Stimulated activated CD8-positive, alpha-beta memory T cell treated with anti-CD3 and anti-CD28 coated beads, Interleukin-12 subunit alpha, Interleukin-12 subunit beta, amount 100 ng/mL, for 1 hour (primary cell): ENCODE results near the gene LAMB4.

Experiments used
- DNase-seq: peaks from one replicate; pipeline ENCODE4 v3.0.0-alpha.2; 2020; ENCODE audit warnings: low read depth

Gene LAMB4

DNA sequence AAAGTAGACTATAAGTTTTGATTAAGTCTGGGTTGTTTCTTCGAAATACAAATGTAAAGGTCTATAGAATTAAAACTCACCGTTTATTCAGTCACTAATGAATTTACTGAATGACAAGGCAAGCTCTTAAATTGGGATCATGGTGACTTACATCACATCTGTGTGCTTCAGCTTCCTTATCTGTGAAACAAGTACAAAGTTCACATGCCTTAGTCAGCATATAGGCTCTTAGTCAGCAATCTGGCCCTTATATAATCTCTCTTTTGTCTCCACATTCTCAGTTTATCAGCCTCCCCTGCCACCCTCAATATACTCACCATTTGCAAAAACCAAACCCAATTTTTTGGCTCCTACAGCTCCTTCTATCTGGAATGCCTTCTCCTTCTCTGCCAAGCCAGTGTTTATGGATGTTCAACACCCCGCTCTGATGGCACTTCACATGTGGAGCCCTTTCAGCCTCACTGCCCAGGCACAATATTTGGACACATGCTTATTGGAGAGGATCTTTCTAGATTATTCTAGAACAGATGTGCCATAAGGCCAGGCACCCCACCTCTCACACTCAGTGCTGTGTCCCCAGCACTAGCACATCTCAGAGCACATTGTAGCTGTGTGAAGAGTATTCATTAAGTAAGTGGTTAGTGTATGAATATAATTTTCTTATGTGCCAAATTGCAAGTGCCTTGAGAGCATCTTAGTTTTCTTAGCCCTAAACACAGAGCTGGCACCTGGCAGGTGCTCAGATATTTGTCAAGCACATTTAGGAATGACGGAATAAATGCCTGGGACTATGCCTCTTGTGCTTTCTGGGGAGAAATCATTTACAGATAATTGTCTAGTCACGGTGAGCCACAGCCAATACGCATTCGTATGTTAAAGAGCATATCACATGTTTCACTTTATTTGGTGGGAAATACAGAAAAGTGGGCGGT, 117.4 kb downstream of the LAMB4 start:
- no peak for DNase-seq

DNA sequence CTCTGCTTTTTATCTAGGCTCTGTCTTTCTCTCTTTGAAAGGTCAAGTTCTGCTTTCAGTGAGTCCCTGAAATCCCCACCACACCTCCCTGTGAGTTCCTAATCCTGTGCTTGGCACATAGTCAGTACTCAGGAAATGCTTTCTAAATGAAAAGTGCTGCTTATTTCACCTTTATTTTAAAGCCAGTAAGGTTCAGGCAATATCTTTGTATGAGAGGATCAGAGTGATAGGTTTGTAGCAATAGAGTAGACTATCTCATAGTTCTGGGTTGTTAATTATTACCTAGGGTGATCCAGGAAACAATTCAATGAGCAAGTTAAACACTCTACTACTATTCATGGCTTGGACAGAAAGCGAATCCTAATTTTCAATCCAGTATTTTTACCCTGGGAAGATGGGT, 119.8 kb downstream of the LAMB4 start:
- DNase-seq: no peak

DNA sequence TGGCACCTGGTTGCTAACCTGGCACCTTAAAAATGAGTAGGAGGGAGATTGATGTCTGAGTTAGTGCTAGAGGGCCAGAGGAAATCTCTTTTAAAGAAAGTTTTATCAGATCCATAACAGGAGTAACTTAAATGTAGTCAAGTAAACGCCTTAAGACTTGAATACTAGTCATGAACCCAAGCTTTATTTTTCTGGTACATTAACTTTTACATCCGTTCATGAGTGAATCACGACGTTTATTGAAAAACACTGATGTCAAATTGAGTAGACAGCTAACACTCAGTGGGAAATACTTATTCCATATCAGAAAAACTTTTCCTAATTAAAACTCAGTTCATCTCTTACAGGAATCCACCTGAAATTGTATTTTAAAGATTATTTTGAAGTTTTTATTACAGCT, 120.3 kb downstream of the LAMB4 start:
- no peak for DNase-seq

DNA sequence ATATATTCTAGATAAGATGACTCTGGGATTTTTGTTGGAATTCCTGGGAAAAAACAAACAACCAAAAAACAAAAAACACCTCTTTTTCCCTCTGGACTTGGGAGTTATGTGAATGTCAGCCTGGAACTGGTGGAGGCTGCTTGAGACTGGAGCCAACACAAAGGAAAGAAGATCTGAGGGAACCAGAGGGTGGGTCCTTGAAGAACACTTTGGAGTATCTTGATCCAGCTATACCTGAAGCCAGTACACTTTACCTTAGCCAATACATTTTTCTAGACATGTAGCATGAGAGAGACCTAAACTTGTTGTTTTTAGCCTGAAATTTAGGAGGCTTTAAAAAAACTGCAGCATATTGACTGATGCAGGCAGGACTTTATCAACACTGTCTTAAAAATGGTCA, 121.3 kb downstream of the LAMB4 start:
- DNase-seq: no peak

DNA sequence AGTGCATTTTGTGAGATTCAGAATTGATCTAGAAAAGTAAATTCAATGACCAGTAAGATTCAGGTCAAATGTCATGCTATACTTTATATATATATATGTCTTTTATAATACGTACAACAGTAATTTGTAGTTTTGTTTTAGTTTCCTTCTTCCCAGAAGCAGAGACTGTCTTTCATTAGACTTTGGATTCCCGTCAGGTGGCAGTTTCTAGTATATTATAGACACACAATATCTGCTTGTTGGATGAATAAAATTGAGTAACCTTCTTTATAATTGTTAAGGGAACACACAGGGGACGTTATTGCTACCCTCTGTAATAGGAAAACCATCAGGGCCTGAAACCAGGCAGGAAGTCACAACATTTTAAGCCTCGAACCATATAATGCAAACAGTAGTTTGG, 121.9 kb downstream of the LAMB4 start:
- no peak for DNase-seq

DNA sequence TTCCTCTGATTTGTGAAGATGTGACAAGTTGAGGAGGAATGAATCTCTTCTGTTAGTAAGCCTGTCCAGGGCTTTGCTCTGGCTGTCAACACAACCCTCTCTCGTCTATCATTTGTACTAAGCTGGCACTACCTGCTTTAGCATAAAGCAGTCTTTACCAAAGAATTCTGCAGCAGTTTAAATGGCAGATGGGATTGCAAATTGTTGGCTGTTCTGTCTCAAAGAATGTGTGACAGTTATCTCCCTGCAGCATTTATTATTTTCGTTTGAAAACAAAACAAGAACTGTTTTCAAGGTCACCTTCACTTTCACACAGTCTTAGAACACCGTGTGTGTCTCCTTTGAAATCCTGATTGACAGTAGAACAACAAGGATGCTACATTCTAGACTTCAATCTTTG, 122.4 kb downstream of the LAMB4 start:
- DNase-seq: no peak

DNA sequence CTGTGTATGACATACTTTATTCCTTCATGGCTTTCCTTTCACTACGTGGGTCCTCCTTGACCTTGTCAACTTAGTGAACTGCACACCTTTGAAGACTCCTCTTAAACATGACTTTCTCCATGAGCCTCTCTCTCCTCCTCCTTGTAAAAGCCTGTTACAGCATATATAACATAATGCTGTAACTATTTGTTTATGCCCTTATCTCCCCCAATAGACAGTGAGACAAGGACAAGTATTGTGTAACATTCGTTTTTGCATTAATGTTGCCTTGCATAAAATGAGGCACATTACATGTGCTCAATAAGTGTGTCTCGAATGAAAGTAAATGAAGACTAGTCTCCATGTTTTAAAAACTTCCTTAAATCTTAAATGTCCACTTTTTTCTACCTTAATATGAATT, 122.9 kb downstream of the LAMB4 start:
- no peak for DNase-seq

DNA sequence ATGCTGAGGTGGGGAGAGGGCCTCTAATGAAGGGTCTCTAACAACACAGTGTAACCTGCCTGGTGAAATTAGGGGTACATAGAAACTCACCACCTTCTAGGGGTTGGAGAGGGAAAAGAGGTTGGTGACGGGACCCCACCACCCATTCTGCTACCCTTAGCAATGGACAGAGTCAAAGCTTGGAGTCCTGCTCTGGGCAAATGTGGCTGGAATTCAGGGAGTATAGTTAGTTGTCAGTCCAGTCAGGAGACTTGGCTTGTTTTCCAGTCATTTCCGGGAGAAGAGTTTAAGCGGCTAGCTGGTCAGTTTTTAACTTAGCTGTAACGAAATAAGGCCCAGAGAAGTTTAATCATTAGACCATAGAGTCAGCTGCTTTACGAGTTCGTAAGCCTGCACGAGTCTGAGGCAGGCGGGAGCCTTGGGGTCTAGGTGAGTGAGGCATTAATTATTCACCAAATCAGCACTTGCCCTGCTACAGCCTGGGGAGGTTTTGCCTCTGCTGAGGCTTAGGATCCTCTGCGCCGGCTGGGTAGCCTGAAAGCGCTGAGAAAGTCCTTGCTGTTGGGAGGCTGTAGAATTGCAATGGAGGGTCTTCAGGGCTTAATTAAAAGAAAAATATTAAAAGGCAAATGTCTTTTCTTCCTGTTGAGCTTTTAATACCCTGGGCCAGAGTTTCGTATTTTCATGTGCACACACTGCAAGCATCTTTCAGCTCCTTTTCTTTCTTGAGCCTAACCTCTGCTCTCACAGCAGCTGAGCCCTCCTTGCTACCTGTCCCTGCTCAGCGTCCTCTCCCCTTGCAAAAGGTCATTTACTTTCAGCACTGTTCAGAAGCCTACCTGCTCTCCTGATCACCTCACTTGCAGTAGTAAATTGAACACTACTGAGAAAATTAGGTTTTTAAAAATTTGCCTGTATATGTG, 125.7 kb downstream of the LAMB4 start:
- no peak for DNase-seq

DNA sequence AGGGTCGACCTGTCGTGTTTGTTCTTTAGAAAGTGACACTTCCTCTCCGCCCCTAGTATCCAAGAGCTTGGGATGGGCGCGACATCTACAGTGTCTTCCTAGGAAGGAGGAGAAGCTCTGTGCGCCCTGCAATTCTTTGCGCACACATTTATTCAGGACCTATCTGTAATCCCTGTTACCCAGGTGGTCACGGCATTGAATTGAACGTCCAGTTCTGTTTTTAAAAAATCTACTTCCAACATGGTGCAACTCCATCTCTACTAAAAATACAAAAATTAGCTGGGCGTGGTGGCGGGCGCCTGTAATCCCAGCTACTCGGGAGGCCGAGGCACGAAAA, 126.6 kb downstream of the LAMB4 start:
- no peak for DNase-seq

DNA sequence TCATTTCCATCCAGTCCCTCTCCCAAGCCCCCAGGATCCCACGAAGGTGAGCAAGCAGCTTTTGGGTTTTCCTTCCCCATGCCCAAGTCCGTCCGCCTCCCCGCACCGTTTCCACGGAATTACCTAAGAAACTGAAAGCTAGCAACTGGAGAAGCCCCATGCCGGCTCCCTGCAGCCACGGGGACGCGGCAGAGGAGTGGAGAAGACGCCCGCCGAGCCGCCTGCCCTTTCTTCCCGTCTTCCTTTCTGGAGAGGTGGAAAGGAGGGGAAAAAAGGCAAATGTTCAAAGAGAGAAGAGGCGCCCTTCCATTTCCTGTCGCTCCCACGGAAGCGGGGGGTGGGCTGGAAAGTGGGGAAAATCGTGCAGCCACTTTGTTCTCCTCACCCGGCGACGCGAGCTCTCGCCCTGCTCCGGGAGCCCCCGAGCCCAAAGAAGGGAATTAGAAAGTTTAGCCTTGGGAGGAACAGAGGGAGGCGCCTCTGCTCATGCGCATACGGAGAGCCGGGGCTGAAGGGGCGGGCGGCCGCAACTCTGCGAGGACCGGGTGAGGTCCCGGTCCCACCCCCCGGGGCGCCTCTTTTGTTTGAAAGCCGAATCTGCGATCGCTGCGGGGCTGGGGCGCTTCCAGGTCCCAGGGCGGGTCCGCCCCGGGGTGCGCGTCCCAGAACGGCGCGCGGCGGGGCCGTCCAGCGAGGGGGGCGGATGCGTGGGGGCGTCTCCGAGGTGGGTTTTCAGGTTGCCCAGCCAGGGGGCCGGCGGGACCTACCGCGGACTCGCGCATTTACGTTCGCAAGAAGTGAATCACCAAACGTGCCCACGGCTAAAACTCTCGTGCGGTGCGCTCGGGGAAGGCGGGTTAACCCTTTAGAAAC, 127.2 kb downstream of the LAMB4 start, which contains the start of gene LAMB1:
LAMB1 (minus strand) TSS at position 436 of the 873 bp plus-strand sequence; CDS start at position 160, 276 bp downstream.
- DNase-seq: no peak

DNA sequence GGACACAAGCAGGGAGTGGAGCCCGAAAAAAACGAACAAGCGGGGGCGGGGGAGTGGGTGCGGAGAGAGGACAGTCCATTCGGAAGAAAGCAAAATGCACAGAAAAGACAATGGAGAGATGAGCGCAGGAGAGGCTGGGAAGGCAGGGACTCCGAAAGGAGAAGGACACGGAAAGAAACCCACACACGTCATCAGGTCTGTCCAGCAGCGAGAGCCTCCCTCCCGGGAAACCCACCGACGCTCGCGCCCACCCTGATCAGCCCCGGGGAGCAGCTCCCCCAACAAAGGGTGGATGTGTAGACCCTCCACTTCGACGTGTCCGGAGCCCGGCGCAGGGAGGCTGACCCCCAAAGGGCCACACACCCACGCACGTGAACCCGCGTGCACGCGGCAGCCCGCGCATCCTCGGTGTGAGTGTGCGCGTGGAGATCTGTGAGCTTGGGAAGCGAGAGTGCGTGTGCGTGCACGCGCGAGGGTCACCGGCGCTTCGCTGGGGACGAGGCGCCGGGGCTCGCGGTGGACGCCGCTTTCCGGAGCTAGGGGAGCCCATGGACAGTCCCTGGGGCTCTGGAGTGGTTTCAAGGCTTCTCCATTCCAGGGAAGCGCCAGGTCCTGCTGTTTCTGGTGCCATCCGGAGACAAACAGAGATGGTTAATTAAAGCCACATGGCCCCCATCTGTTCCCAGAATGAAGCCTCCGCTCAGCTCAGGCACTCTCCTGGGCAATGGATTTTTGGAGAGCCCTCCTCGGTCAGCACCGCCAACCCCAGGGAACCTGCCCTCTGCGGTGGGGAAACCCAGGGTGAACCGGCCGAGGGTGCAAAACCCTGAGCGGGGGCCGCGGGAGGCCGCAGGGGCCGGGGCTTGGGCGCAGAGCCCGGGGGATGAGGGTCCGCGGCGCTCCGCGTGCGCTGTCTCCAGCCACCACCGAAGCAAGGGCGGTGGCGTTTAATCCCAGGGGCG, 128.1 kb downstream of the LAMB4 start:
- DNase-seq: no peak

DNA sequence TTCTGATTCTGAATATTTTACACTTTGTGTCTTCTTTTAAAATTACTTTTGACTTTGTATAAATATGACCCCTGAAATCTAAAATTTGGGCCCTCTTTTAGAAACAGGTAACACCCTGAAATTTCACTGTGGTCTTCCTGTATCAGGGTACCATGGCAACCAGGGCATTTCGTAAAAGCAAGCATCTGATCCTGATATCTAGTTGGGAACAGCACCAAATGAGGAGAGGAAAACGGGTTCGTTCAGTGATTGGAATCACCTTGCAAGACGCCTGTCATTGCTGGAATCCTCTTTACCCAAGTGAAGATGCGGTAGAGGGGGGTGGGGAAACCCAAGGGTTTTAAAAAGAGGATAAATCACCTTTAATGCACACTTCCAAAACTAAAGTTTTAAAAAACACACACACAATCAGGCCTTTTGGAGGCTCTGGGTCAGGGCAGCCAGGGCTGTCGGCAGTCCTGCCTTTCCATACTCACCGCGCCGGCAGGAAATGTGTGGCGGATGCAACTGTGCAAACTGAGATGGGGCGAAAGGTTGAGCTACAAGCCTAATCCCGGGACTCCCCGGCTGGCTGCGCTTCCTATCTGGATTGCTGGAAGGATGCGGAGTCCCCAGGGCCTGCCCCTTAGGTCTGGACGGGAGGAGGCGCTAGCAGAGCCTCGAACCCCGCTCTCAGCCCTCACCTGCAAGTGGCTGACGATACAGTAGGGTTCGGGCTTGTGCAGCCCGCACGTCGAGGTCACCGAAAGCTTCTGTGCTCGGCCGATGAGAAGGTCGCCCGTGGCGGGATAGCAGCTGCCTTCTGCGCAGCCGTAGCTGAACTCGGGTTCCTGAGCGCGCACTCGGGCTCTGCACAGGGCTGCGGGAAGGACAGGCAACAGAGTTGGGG, 129.0 kb downstream of the LAMB4 start:
- no peak for DNase-seq

DNA sequence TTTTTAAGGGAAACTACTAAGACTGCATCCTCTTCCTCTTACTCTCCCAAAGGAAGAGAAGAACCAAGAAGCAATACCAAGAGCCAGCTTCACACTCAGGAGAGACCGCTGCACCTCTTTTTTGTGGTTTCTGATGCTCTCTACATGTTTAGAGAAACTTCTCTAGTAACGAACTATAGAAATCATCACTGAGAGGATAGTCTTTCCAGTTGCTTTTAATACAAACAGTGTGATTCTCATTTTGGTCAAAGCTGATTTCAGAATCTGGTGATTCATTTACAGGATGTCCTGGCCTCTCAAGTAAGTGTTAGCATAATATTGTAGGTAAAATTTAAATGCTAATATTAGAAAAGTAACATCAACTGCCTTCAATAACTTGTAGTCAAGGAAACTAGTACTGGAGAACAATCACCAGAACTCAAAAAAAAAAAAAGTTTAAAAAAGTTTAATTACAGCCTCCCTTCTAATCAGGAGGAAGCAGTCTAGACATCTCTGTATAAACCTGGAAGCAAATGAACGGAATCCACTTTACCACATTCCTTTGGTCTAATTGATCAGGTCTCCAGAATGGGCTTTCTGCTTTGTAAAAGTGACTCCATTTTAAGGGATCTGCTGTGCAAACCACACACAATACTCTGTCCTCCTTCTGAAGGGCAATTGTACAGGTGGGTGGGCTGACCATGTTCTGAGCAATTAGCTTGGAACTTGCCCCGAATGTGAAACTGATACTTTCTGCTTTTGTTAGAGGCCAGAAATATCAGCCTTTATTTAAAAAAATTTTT, 130.2 kb downstream of the LAMB4 start:
- DNase-seq: no peak

DNA sequence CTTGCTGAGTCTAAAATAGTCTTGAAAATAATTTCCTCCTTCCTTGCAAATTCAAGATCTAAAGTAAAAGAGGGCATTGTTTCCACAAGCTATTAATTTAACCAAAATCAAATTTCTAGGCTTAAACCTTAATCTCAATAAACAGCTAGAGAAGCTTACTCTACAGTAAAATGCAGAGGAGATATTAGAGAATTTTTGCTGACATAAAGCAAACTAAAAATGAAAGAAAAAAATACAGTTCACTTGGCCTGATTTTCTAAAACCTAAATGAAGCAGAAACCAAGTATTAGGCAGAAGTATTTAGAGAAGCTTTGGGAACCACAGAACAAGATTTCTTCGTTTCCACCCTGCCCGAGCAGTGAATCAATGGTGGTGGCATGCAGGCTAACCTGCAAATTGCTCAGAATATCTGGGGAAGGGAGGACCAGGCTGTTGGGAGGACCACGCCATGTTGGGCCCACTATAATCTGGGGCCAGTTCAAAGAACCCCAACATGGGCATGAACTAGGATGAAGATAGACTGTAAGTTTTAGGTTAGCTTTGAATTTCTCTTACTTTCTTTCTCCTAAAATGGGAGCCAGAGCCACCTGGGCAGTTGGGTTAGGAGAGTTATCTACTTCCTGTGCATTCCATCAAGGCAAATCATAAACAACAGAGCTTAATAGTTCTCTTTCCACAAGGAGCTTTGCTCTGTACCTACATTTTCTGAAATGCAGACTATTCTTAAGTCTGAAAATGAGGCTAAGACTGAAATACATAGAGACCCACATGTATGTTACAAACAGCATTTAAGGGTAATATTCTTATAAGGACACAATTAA, 131.3 kb downstream of the LAMB4 start:
- no peak for DNase-seq

DNA sequence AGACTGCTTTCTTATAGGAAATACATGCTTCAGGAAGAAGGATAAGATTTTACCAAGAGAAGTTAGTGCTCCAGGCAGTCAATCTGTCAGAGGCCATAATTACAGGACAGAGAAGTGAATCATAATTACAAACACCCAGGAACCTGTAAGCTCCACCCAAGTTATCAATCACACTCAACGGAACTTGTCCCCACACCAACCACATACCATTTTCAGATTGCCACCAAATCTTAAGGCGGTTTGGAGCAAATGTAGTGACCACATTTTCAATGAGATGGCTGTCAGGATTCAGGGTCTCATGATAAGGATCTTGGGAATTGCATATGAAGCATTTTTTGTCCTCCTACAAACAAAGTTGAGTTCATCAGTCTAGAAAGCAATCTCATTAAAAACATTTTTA, 132.0 kb downstream of the LAMB4 start:
- no peak for DNase-seq

DNA sequence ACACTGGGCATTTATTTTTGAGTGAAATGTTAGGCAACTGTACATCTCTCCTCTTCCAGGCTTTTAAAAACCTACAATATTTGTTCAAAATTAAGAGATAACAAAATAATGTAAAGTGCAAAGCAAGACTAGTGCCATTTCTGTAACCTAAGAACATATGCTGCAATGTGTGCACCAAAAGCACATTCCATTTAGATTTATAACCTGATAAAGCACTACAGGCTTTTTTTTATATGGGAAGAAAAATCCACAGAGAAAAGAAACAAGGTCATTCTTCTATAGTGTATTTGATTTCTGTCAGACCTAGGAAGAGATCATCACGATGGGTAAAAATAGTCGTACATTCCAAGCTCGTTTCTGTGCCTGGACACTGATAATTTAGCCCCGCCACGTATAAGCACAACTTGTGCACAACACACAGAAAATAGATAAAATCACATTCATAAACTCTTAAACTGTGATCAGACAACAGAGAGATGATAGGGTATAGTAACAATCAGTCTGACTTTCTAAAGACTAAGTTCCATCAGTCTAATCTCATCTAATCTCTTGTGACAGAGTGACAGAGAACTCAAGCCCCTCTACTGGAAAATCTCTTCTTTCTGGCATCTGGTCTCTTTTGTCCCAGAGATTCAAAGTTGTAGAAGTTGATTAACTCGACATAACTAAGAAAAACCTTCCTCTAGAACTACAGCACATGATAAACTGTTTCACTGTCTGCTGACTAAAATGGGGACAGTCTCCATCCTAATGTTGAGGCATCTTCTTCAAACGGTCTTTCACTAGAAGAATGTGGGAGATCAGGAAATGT, 133.9 kb downstream of the LAMB4 start:
- DNase-seq: no peak
